Measurements from ENCODE around the gene RPS4Y2. TPM values are rescaled to one million over a fixed set of nuclear protein-coding genes. Genes with fewer than 3 reads are reported as not detected.

RPS4Y2 gene
- total and polyA plus RNA-seq, 9 of the 15 experiments (the other 6 are each of a cell fraction or from before 2014, with no cell fraction given) = not detected

DNA sequence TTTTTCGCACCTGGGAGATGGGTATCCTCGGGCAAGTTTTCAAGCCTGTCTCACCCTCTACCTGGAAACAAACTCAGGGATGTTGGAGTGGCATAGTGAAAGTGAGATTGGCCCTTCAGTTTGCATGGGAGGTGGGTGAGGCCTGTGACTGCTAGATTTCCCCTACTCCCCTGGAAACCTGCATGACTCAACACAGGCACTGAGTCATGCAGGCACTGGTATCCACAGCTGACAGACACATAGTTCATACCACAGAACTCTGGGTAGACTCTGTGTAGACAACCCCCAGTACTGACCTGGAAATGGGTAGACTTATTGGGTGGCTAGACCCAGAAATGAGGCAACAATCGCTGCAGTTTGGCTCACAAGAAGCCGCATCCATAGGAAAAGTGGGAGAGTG lies 41.5 kb upstream of the RPS4Y2 start:
- Histone ChIP-seq H3K4me2 (ENCODE audit: insufficient read depth, low read length) (no peak overlapping the region), H3K79me2 (ENCODE audit: control insufficient read depth, insufficient read depth, low read length) (no peaks in the 10 kb centered on the region), H3K36me3 (ENCODE audit: control insufficient read depth, insufficient read depth, low read length) (no peaks in the 10 kb centered on the region), H3K9me1 (ENCODE audit: control insufficient read depth, insufficient read depth, low read length) (no peaks in the 10 kb centered on the region), H3K9ac (ENCODE audit: insufficient read depth in 1 of 2, low read depth in 2 of 2, low read length in 2 of 2) (no peak overlapping the region), H3K9me3 (replicated peaks; ENCODE audit: control insufficient read depth, insufficient read depth, low read depth, low read length) (no peaks in the 10 kb centered on the region), H3K27ac (ENCODE audit: extremely low read depth, low read depth, low read length) (no peak overlapping the region), H4K20me1 (replicated peaks; ENCODE audit: control insufficient read depth, insufficient read depth, low read length) (no peaks in the 10 kb centered on the region), H2AFZ (ENCODE audit: low read depth, low read length) (no peak overlapping the region), H3K4me3 (no peak overlapping the region), H3K27me3 (ENCODE audit: control insufficient read depth in 2 of 2, insufficient read depth in 2 of 2, low read length in 2 of 2) (no peaks in the 10 kb centered on the region), H3K4me1 (replicated peaks in 1 of 2; ENCODE audit: control insufficient read depth in 2 of 2, insufficient read depth in 2 of 2, low read length in 2 of 2) (no peaks in the 10 kb centered on the region)
- in situ Hi-C loops (cut with MboI) = no loop called here
- WGBS (ENCODE audit: insufficient coverage, low coverage, missing lambda C conversion rate) = no CpG with 5 or more reads among the region's 4 CpGs
- ChIA-PET POLR2A (no interaction called here), CTCF (ENCODE audit: low intra/inter-chr PET ratio) (no interaction called here)
- no peak for ATAC-seq
- no peak for FAIRE-seq
- no TSS peak for BruUV-seq (replicated peaks)
- TF ChIP-seq TAF9B (IDR thresholded peaks at IDR 0.05; ENCODE audit: partially characterized antibody) (no peak), CEBPB (tag; IDR thresholded peaks at IDR 0.05) (no peak), ZNF23 (CRISPR knock-in tag; IDR thresholded peaks at IDR 0.05) (no peak), PPARD (CRISPR knock-in tag; IDR thresholded peaks at IDR 0.05) (no peak), SMARCA4 (IDR thresholded peaks at IDR 0.05) (no peak), MAFG (tag; conservative IDR thresholded peaks at IDR 0.05) (no peak), ZBTB34 (CRISPR knock-in tag; IDR thresholded peaks at IDR 0.05) (no peak), CBX1 (IDR thresholded peaks at IDR 0.05; ENCODE audit: low read depth) (no peak), ZNF699 (CRISPR knock-in tag; IDR thresholded peaks at IDR 0.05; ENCODE audit: insufficient replicate concordance) (no peak)
- TF ChIP-seq, protein P1, sequence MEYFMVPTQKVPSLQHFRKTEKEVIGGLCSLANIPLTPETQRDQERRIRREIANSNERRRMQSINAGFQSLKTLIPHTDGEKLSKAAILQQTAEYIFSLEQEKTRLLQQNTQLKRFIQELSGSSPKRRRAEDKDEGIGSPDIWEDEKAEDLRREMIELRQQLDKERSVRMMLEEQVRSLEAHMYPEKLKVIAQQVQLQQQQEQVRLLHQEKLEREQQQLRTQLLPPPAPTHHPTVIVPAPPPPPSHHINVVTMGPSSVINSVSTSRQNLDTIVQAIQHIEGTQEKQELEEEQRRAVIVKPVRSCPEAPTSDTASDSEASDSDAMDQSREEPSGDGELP (CRISPR knock-in tag; IDR thresholded peaks at IDR 0.05; ENCODE audit: borderline replicate concordance) = no peak
- TF ChIP-seq, protein P2, sequence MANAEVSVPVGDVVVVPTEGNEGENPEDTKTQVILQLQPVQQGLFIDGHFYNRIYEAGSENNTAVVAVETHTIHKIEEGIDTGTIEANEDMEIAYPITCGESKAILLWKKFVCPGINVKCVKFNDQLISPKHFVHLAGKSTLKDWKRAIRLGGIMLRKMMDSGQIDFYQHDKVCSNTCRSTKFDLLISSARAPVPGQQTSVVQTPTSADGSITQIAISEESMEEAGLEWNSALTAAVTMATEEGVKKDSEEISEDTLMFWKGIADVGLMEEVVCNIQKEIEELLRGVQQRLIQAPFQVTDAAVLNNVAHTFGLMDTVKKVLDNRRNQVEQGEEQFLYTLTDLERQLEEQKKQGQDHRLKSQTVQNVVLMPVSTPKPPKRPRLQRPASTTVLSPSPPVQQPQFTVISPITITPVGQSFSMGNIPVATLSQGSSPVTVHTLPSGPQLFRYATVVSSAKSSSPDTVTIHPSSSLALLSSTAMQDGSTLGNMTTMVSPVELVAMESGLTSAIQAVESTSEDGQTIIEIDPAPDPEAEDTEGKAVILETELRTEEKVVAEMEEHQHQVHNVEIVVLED (CRISPR knock-in tag; IDR thresholded peaks at IDR 0.05) = no peak
- TF ChIP-seq, protein P3, sequence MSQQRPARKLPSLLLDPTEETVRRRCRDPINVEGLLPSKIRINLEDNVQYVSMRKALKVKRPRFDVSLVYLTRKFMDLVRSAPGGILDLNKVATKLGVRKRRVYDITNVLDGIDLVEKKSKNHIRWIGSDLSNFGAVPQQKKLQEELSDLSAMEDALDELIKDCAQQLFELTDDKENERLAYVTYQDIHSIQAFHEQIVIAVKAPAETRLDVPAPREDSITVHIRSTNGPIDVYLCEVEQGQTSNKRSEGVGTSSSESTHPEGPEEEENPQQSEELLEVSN (IDR thresholded peaks at IDR 0.05; ENCODE audit: borderline replicate concordance in 1 of 2, extremely low read depth in 1 of 2, insufficient read depth in 1 of 2, insufficient read length in 1 of 2, low read depth in 1 of 2, low read length in 1 of 2, poor library complexity in 1 of 2, severe bottlenecking in 1 of 2) = no peak
- no peak for DNase-seq (ENCODE audit: extremely low read depth in 1 of 4, low spot score in 3 of 4)
- intact Hi-C loops (cut with micrococcal nuclease) = no loop called here
